Vagina (tissue), 2 donors: Measurements from ENCODE around the gene TMEM151B. TPM values are rescaled to one million over a fixed set of nuclear protein-coding genes. Genes with fewer than 3 reads are reported as not detected.
A peak's percentile ranks its signal among the peaks of the same experiment; 100 is the strongest.

ENCODE experiments used
- DNase-seq, 2 donors: peaks; one replicate each; pipeline ENCODE4 v3.0.0-alpha.2; 2017; ENCODE audit errors: extremely low spot score in 2 of 2
- H3K27ac ChIP-seq: fragments of 200-600 bp; sonication (generic); one replicate; pipeline ENCODE4 v1.5.1; 2019
- H3K27me3 ChIP-seq: fragments of 200-600 bp; sonication (generic); one replicate; pipeline ENCODE4 v1.5.1; 2019
- H3K36me3 ChIP-seq, 2 donors: fragments of 200-600 bp; sonication (generic); one replicate each; pipeline ENCODE4 v1.5.1; 2017 to 2019
- H3K4me1 ChIP-seq: fragments of 200-600 bp; sonication (generic); one replicate; pipeline ENCODE4 v1.5.1; 2019
- H3K4me3 ChIP-seq, 2 donors: fragments of 200-600 bp; sonication (generic); 1 replicate in 1 of 2; 2 replicates in 1 of 2; pipeline ENCODE4 v1.5.1; 2016 to 2019
- H3K9me3 ChIP-seq: fragments of 200-600 bp; sonication (generic); one replicate; pipeline ENCODE4 v1.5.1; 2019
- POLR2A ChIP-seq, 2 donors: fragments of 450-650 bp; IDR thresholded peaks; one replicate each; pipeline ENCODE4 v1.6.1; 2017; ENCODE audit warnings: antibody characterized with exemption in 2 of 2, mild to moderate bottlenecking in 2 of 2, moderate library complexity in 2 of 2
- POLR2AphosphoS5 ChIP-seq, 2 donors: sonication (generic); formaldehyde crosslinking; IDR thresholded peaks; one replicate each; pipeline ENCODE4 v1.9.0; 2017; ENCODE audit warnings: antibody characterized with exemption in 2 of 2, mild to moderate bottlenecking in 2 of 2, low read depth in 1 of 2; ENCODE audit not compliant: insufficient read depth in 1 of 2
- intact Hi-C: fragments of 100-400 bp; cut with DNase I; formaldehyde crosslinking; loops from one replicate; pipeline ENCODE4 v1.15.1; 2023
- total RNA-seq: library from RNA; depleted of rRNA; stranded (reverse); fragments of >200 nt; gene quantifications from one replicate; pipeline ENCODE4 v1.2.3, GENCODE V29; 2016
- TF ChIP-seq, protein P1 (sequence below), 3 experiments: fragments of 450-650 bp in 2 of 3; fragments of 200-600 bp in 1 of 3; sonication (generic) in 1 of 3; IDR thresholded peaks; one replicate each; pipeline ENCODE4 v1.5.1; 2017 to 2019; ENCODE audit warnings: antibody characterized with exemption in 3 of 3, mild to moderate bottlenecking in 2 of 3, moderate library complexity in 2 of 3

The TMEM151B gene
- total RNA-seq, 1 donor from 2014 or later = 0.49 TPM

DNA sequence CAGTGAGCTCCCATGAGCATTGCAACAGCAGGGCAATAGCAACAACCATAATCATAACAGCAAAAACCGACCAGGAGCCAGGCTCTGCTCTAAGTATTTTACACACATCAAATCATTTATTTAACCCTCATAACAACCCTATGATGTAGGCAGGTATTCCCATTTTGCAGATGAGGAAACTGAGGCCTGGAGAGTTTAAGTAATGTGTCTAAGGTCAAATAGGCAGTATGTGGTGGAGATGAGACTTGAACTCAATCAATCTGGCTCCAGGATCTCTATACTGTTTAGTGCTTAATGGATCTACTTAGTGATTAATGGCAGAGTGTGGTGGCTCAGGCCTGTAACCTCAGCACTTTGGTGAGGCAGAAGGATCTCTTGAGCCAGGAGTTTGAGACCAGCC is 3.4 kb downstream of the TMEM151B start:
- no peak for DNase-seq
- Histone ChIP-seq H3K4me1 (peaks cover 10% of the 10 kb centered on the region), H3K36me3 (no peaks in the 10 kb centered on the region), H3K4me3 (no peak overlapping the region), H3K27ac (no peak overlapping the region), H3K27me3 (peaks cover 8% of the 10 kb centered on the region), H3K9me3 (no peaks in the 10 kb centered on the region)
- intact Hi-C loops = no loop called here
- TF ChIP-seq, protein P1, sequence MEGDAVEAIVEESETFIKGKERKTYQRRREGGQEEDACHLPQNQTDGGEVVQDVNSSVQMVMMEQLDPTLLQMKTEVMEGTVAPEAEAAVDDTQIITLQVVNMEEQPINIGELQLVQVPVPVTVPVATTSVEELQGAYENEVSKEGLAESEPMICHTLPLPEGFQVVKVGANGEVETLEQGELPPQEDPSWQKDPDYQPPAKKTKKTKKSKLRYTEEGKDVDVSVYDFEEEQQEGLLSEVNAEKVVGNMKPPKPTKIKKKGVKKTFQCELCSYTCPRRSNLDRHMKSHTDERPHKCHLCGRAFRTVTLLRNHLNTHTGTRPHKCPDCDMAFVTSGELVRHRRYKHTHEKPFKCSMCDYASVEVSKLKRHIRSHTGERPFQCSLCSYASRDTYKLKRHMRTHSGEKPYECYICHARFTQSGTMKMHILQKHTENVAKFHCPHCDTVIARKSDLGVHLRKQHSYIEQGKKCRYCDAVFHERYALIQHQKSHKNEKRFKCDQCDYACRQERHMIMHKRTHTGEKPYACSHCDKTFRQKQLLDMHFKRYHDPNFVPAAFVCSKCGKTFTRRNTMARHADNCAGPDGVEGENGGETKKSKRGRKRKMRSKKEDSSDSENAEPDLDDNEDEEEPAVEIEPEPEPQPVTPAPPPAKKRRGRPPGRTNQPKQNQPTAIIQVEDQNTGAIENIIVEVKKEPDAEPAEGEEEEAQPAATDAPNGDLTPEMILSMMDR (IDR thresholded peaks at IDR 0.05) = no peak
- no peak for TF ChIP-seq POLR2AphosphoS5 (IDR thresholded peaks at IDR 0.05; ENCODE audit: insufficient read depth in 1 of 2, low read depth in 1 of 2)

DNA sequence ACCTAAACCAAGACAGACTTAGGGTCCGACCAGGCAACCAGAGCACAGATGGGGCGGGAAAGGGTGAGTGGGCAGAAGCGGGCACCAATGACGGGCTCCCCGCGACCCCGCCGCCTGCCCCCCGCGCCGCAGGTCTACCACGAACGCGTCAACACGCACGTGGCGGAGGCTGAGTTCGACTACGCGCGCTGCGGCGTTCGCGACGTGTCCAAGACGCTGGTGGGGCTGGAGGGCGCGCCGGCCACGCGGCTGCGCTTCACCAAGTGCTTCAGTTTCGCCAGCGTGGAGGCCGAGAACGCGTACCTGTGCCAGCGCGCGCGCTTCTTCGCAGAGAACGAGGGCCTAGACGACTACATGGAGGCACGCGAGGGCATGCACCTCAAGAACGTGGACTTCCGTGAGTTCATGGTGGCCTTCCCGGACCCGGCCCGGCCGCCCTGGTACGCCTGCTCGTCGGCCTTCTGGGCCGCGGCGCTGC is 5.1 kb downstream of the TMEM151B start:
- Histone ChIP-seq H3K36me3 (no peaks in the 10 kb centered on the region), H3K4me3 (peak overlapping the region; percentile 22 to 48), H3K9me3 (no peaks in the 10 kb centered on the region), H3K27ac (no peak overlapping the region), H3K27me3 (peaks cover 6% of the 10 kb centered on the region), H3K4me1 (peaks cover 10% of the 10 kb centered on the region)
- intact Hi-C loops = no loop called here
- no peak for DNase-seq
- TF ChIP-seq POLR2AphosphoS5 (IDR thresholded peaks at IDR 0.05; ENCODE audit: insufficient read depth in 1 of 2, low read depth in 1 of 2) (no peak), POLR2A (IDR thresholded peaks at IDR 0.05) (no peak)
- TF ChIP-seq, protein P1 (IDR thresholded peaks at IDR 0.05) = no peak

DNA sequence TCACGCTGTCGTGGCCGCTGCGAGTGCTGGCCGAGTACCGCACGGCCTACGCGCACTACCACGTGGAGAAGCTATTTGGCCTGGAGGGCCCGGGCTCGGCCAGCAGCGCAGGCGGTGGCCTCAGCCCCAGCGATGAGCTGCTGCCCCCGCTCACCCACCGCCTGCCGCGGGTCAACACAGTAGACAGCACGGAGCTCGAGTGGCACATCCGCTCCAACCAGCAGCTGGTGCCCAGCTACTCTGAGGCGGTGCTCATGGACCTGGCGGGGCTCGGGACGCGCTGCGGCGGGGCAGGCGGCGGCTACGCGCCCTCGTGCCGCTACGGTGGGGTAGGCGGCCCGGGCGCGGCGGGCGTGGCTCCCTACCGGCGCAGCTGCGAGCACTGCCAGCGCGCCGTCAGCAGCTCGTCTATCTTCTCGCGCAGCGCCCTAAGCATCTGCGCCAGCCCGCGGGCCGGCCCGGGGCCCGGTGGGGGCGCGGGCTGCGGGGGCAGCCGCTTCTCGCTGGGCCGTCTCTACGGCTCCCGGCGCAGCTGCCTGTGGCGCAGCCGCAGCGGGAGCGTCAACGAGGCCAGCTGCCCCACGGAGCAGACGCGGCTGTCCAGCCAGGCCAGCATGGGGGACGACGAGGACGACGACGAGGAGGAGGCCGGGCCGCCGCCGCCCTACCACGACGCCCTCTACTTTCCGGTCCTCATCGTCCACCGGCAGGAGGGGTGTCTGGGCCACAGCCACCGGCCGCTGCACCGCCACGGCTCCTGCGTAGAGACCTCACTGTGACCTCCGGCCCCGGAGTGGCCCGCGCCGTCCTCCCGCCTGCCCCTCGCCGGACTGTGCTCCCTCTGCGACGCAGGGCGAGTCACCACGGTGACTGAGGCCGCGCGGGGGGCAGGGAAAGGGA is 5.7 kb downstream of the TMEM151B start:
- Histone ChIP-seq H3K36me3 (no peaks in the 10 kb centered on the region), H3K27me3 (peaks cover 4% of the 10 kb centered on the region), H3K4me1 (peaks cover 10% of the 10 kb centered on the region), H3K4me3 (peak overlapping the region; percentile 22 to 48), H3K27ac (no peak overlapping the region), H3K9me3 (no peaks in the 10 kb centered on the region)
- TF ChIP-seq POLR2AphosphoS5 (IDR thresholded peaks at IDR 0.05; ENCODE audit: insufficient read depth in 1 of 2, low read depth in 1 of 2) = no peak
- TF ChIP-seq, protein P1 (IDR thresholded peaks at IDR 0.05) = no peak
- TF ChIP-seq POLR2A (IDR thresholded peaks at IDR 0.05) = no peak
- DNase-seq = no peak
- intact Hi-C loops = no loop called here

DNA sequence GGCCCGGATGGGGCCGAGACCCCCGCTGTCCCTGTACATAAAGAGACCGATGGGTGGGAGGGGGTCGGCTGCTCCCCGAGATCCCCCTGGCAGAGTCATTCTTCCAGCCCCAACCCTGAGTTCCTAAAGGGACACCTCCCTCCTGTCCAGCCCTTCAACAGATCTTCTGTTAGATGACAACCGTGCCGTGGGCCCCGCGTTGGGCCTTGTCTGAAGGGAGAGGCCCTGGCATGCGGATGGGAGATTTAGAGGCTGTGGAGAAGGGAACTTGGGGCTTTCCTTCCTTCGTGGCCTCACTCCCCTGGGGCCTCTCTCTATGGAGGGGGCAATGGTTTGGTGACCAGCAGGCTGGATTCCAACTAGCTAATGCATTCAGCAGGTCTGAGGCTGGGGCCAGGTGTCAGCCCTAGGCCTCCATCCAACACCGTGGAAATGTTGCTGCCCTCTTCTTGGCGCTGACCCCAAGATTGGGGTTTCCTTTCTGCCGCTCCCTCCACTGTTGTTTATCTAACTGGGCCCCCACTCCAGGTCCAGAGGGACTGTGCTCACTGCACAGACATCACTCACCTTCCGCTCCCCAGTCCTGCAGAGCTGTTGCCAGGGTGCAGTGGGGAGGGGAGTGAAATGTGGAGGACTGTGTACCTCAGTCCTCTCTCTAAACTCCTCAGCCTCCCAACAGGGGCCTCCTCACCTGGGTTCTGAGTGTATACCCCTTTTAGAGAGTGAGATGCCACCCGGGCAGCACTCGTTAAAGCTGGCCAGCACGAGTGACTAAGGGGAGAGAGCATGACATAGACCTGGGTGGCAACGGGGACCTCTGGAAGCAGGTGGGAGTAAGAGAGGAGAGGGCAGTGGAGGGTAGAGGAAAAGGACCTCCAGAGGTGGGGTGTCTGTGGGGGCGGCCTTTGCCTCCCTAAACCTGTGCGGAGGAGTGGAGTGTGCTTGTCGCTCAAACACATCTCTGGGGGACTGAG is 6.7 kb downstream of the TMEM151B start:
- Histone ChIP-seq H3K36me3 (no peaks in the 10 kb centered on the region), H3K9me3 (no peaks in the 10 kb centered on the region), H3K27me3 (peaks cover 4% of the 10 kb centered on the region), H3K4me3 (no peak overlapping the region), H3K4me1 (peaks cover 10% of the 10 kb centered on the region), H3K27ac (no peak overlapping the region)
- DNase-seq = no peak
- intact Hi-C loops = no loop called here
- TF ChIP-seq POLR2AphosphoS5 (IDR thresholded peaks at IDR 0.05; ENCODE audit: insufficient read depth in 1 of 2, low read depth in 1 of 2) (no peak), POLR2A (IDR thresholded peaks at IDR 0.05) (no peak)
- TF ChIP-seq, protein P1 (IDR thresholded peaks at IDR 0.05) = no peak
